Activated T-cell treated with anti-CD3 and anti-CD28 coated beads, Interleukin-2, amount 50 U/mL, for 72 hours (primary cell): ENCODE results near the gene DNMT3A. TPM values are rescaled to one million over a fixed set of nuclear protein-coding genes. Genes with fewer than 3 reads are reported as not detected.

Experiments used
- ATAC-seq, 2 donors: fragments of 150-1000 bp; cut with Tn5 transposase; replicated peaks in 1 of 2; 2 replicates each; pipeline ENCODE4 v1.10.0; 2021; ENCODE audit warnings: moderate library complexity in 2 of 2, mild to moderate bottlenecking in 1 of 2
- DNase-seq, 2 donors: peaks; one replicate each; pipeline ENCODE4 v3.0.0; 2021 to 2022; ENCODE audit warnings: mixed read lengths in 1 of 2
- H3K27ac Mint-ChIP-seq: one replicate; pipeline ENCODE4 v1.8.0; 2022; ENCODE audit warnings: mild to moderate bottlenecking, moderate library complexity, mixed read lengths
- H3K27me3 Mint-ChIP-seq: one replicate; pipeline ENCODE4 v1.8.0; 2022; ENCODE audit warnings: low read depth, mixed read lengths
- H3K36me3 Mint-ChIP-seq, 2 donors: one replicate each; pipeline ENCODE4 v1.8.0; 2022; ENCODE audit warnings: mixed read lengths in 2 of 2, mild to moderate bottlenecking in 1 of 2; ENCODE audit not compliant: insufficient read depth in 2 of 2
- H3K4me1 Mint-ChIP-seq: one replicate; pipeline ENCODE4 v1.8.0; 2022; ENCODE audit warnings: low read depth, mixed read lengths
- H3K4me3 Mint-ChIP-seq, 2 donors: one replicate each; pipeline ENCODE4 v1.8.0; 2022; ENCODE audit warnings: mild to moderate bottlenecking in 2 of 2, mixed read lengths in 2 of 2, moderate library complexity in 2 of 2
- H3K9me3 Mint-ChIP-seq, 2 donors: one replicate each; pipeline ENCODE4 v1.8.0; 2022; ENCODE audit warnings: mixed read lengths in 2 of 2
- total RNA-seq, 2 donors: library from RNA; stranded (reverse); gene quantifications; one replicate each; pipeline ENCODE4 v1.2.3, GENCODE V29; 2022

Gene DNMT3A
- total RNA-seq, 2 donors from 2014 or later = 90.2 to 108 TPM

DNA sequence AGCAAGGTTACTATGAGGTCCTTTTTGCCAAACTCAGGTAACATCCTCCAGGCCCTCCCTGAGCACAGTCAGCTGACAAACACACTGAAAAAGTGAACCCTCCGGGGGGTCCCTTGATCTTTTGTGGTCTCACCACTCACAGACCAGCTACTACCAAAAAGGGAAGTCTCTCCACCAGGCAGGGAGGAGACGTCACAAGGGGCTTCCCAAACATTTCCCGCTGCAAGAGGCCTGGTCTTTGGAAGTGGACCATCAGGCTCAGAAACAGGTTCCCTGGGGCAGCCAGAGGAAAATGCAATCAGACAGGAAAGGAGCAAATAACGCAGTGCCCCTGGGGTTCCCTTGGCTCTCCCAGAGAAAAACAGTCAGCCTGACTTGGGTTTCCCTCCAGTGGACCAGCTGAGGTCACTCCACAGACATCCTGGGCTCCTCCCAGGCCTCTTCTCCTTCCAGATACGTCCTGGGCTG, 134.6 kb downstream of the DNMT3A start:
- Mint-ChIP-seq H3K4me1 (peaks cover 37% of the 10 kb centered on the region), H3K4me3 (peak overlapping the region in 1 of 2 donors; percentile 21), H3K9me3 (no peaks in the 10 kb centered on the region), H3K27me3 (no peaks in the 10 kb centered on the region), H3K36me3 (no peaks in the 10 kb centered on the region), H3K27ac (no peak overlapping the region)
- ATAC-seq (no peak), DNase-seq (no peak)

DNA sequence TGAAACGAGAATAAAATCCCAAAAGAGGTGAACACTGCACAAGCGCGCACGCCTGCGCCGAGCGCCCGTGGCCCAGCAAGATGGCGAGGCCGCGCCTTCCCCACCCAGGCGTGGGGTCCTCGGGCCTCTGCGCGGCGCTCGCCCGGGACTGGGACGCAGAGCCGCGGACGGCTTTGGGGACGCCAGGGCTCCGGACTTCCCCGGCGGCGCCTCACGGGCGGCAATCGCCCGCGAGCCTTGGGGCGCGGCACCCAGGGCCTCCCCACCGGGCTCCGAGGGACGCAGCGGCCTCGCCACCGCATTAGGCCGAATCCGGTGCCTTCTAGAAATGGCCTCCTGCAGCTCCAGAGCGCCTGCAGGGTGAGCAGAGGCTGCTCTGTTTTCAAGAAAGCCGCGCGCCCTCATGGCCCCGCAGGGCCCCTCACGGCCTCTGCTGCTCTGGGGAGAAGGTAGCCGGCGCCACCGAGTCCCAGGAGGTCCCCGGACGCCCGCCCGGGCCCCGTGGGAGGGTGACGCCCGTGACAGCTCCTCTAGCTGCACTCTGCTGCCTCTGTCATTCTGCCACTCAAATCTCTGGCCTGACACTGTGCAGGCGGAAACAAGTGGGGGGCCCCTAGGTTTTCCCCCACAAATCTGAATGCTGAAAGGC, 137.4 kb downstream of the DNMT3A start:
- ATAC-seq (peak; percentile 38 to 71), DNase-seq (peak in 1 of 2 donors; percentile 26)
- Mint-ChIP-seq H3K27ac (no peak overlapping the region), H3K36me3 (no peaks in the 10 kb centered on the region), H3K9me3 (no peaks in the 10 kb centered on the region), H3K4me3 (no peak overlapping the region), H3K4me1 (peaks cover 23% of the 10 kb centered on the region), H3K27me3 (no peaks in the 10 kb centered on the region)

DNA sequence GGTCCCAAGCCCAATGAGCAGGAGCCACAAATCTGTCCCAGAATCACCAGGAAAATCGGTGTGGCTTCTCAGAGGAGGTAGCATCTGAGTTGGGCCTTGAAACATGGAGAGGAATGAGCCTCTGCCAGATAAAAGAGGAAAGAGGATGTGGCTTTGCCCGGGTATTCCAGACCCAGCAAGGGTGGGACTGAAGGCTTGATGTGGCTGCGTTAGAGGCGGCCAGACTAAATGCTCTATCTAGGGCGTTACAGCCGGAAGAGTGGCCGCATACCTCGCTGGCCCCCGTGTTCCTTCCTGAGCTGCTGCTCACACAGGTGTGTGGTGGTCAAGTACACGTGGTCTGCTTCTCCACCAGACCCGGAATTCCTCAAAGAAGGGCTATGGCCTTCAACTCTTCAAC, 139.4 kb downstream of the DNMT3A start:
- H3K4me3 Mint-ChIP-seq = no peak overlapping the region
- no peak for ATAC-seq
- no peaks in the 10 kb centered on the region for H3K36me3 Mint-ChIP-seq
- H3K4me1 Mint-ChIP-seq = peaks cover 16% of the 10 kb centered on the region
- no peaks in the 10 kb centered on the region for H3K9me3 Mint-ChIP-seq
- H3K27ac Mint-ChIP-seq = no peak overlapping the region
- DNase-seq = no peak
- H3K27me3 Mint-ChIP-seq = no peaks in the 10 kb centered on the region

DNA sequence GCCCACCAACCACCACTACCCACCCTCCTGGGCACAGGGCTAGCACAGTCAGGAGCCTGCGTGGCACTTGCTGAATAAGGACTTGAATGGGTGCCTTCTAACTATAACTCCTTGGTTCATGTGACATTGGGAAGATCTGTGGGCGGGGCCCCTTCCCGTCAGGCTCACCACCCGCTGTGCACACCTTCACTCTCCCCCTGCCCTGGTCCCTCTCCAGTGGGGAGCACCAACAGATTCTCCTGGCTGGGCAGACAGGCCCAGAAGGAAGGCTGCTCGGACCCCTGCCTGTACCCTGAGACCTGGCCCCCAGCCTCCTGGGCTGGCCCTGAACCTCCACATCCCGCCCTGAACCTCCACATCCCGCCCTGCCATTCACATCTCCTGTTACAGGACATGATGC, 139.9 kb downstream of the DNMT3A start:
- Mint-ChIP-seq H3K9me3 (no peaks in the 10 kb centered on the region), H3K27me3 (no peaks in the 10 kb centered on the region), H3K36me3 (no peaks in the 10 kb centered on the region), H3K4me3 (no peak overlapping the region), H3K4me1 (peaks cover 11% of the 10 kb centered on the region), H3K27ac (no peak overlapping the region)
- no peak for DNase-seq
- no peak for ATAC-seq

DNA sequence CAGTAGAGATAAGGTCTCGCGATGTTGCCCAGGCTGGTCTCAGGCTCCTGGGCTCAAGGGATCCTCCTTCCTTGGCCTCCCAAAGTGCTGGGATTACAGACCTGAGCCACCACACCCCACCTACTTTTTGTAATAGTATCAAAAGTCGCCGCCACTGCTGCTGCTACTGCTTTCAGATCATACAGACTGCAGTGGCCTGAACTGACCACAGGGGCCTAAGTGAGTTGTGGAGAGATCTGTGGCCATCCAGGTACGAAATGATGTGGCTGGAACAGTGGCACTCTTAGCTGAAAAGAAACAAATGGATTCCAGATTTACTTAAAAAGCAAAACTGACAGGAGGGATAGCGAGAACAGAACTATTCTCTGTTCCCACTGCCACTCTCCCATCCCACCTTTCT, 140.5 kb downstream of the DNMT3A start:
- Mint-ChIP-seq H3K27me3 (no peaks in the 10 kb centered on the region), H3K36me3 (no peaks in the 10 kb centered on the region), H3K9me3 (no peaks in the 10 kb centered on the region), H3K4me3 (no peak overlapping the region), H3K27ac (no peak overlapping the region), H3K4me1 (peaks cover 10% of the 10 kb centered on the region)
- no peak for ATAC-seq
- no peak for DNase-seq

DNA sequence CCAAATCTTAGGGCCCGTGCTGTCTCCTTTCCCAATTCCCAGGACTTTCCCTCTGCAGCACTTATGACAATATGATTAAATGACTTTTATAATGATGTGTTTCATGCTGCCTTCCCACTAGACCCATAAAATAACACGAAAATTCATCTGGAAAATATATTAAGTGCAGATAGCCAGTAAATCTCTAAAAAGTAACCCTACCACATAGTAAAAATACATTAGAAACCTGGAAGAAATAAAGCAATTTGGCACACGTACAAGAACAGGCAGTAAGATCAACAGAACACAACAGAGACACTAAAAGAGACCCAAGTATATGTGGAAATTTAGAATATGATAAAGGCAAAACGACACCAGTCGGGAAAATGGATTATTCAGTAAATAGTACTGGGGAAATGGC, 143.1 kb downstream of the DNMT3A start:
- Mint-ChIP-seq H3K9me3 (no peaks in the 10 kb centered on the region), H3K4me1 (peaks cover 13% of the 10 kb centered on the region), H3K27ac (no peak overlapping the region), H3K4me3 (no peak overlapping the region), H3K27me3 (no peaks in the 10 kb centered on the region), H3K36me3 (no peaks in the 10 kb centered on the region)
- ATAC-seq (no peak), DNase-seq (no peak)

DNA sequence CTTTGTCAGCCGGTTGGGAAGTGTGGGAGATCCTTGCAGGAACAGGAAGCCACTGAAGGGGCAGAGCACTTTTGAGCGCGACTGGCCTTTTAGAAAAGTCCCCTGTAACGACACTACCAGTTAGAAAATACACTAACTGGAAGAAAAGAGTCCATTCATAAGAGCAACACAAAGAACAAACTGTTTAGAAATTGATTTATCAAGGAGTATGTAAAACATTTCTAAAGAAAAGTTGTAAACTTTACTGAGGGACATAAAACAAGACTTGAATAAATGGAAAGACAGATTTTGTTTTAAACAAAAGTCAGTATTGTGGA, 143.6 kb downstream of the DNMT3A start:
- Mint-ChIP-seq H3K4me3 (no peak overlapping the region), H3K36me3 (no peaks in the 10 kb centered on the region), H3K27me3 (no peaks in the 10 kb centered on the region), H3K9me3 (no peaks in the 10 kb centered on the region), H3K27ac (no peak overlapping the region), H3K4me1 (peaks cover 13% of the 10 kb centered on the region)
- no peak for DNase-seq
- no peak for ATAC-seq

DNA sequence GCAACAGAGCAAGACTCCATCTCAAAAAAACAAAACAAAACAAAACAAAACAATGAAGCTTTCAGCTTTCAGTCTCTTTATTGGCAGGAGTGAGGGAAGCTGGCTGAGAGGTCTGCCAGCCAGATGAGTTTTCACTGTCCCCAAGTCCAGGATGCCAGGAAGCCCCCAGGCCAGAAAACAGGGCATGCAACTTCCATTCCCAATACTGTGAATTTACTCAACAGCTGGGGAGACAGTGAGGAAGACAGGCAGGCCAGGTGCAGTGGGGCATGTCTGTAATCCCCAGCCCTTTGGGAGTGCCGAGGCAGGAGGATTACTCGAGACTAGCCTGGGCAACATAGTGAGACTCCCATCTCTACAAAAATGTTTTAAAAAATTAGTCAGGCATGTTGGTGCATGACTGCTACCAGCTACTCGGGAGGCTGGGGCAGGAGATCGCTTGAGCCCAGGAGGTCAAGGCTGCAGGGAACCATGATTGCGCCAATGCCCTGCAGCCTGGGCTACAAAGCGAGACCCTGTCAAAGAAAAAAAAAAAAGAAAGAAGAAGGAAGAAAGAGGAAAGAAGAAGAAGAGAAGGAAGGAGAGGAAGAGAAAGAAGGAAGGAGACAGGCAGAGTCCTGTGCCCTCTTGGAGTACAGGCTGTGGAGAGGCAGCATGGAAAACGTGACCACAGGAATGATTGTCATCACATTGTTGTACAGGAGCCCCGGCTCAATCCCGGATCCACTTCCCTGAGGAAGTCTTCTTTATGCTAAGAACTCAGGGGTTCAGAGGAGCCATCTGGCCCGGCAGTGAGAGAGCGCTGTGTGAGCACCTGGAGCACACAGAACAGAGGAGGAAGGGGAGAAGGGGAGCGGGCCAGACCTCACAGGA, 144.2 kb downstream of the DNMT3A start:
- Mint-ChIP-seq H3K4me3 (no peak overlapping the region), H3K9me3 (no peaks in the 10 kb centered on the region), H3K4me1 (peaks cover 13% of the 10 kb centered on the region), H3K36me3 (no peaks in the 10 kb centered on the region), H3K27me3 (no peaks in the 10 kb centered on the region), H3K27ac (no peak overlapping the region)
- ATAC-seq (no peak), DNase-seq (no peak)

DNA sequence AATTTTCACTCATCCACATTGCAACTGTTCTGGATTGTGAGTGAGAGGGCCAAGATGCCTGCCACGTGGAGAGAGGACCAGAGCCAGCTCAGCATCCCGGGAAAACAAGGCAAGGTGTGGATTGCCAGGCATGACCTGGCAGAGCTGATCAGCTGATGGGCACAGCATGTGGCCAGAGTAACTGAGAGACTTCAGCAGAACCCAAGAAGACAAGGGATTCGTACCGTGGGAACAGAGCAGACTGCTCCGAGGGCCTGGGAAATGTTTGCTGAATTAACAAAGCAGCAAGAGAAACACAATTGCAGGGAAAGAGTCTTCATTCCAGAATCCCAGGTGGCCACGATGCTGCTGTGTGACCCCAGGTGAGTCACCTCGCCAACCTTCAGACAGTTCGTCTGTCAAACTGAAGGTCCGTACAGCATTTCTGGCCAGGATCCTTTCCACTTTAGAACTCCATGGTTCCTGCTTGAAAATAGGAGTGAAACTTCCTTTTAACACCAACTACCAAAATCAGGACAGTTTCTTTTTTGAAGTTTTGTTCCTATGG, 147.1 kb downstream of the DNMT3A start:
- Mint-ChIP-seq H3K9me3 (no peaks in the 10 kb centered on the region), H3K4me1 (peaks cover 6% of the 10 kb centered on the region), H3K27ac (no peak overlapping the region), H3K27me3 (no peaks in the 10 kb centered on the region), H3K36me3 (no peaks in the 10 kb centered on the region), H3K4me3 (no peak overlapping the region)
- ATAC-seq (no peak), DNase-seq (no peak)

DNA sequence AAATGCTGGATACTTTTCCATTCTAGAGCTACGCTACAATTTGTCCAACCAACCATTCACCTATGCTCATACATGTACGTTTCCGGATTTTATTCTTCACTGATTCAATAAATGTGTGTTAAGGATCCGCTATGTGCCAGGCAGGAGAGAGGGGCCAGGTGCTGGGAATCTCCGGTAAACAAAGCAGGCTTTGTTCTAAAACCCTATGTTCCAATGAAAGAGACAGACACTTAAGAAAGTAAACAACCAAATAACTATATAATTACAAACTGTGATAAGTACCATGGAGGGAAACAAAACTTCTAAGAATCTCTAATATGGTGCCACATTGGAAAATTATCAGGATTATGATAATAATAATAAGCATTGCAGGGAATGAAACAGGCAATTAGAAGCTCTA, 151.2 kb downstream of the DNMT3A start:
- Mint-ChIP-seq H3K36me3 (no peaks in the 10 kb centered on the region), H3K27ac (peak overlapping the region; percentile 8), H3K4me1 (no peaks in the 10 kb centered on the region), H3K27me3 (peaks cover 5% of the 10 kb centered on the region), H3K4me3 (no peak overlapping the region), H3K9me3 (no peaks in the 10 kb centered on the region)
- DNase-seq (no peak), ATAC-seq (no peak)

DNA sequence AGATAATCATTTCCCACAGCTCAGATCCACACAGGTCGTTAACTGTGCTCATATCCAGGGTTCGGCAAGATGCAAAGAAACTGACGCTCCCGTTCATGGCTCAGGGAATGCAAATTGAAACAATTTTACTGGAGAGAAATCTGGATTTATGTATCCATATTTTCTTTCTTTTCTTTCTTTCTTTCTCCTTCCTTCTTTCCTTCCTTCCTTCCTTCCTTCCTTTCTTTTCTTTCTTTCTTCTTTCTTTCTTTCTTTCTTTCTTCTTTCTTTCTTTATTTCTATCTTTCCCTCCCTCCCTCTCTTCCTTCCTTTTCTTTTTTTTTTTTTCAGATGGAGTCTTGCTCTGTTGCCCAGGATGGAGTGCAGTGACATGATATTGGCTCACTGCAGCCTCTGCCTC, 153.3 kb downstream of the DNMT3A start:
- no peak overlapping the region for H3K4me3 Mint-ChIP-seq
- H3K27ac Mint-ChIP-seq = no peak overlapping the region
- H3K4me1 Mint-ChIP-seq = no peaks in the 10 kb centered on the region
- H3K27me3 Mint-ChIP-seq = peaks cover 5% of the 10 kb centered on the region
- no peaks in the 10 kb centered on the region for H3K36me3 Mint-ChIP-seq
- no peaks in the 10 kb centered on the region for H3K9me3 Mint-ChIP-seq
- no peak for DNase-seq
- no peak for ATAC-seq

DNA sequence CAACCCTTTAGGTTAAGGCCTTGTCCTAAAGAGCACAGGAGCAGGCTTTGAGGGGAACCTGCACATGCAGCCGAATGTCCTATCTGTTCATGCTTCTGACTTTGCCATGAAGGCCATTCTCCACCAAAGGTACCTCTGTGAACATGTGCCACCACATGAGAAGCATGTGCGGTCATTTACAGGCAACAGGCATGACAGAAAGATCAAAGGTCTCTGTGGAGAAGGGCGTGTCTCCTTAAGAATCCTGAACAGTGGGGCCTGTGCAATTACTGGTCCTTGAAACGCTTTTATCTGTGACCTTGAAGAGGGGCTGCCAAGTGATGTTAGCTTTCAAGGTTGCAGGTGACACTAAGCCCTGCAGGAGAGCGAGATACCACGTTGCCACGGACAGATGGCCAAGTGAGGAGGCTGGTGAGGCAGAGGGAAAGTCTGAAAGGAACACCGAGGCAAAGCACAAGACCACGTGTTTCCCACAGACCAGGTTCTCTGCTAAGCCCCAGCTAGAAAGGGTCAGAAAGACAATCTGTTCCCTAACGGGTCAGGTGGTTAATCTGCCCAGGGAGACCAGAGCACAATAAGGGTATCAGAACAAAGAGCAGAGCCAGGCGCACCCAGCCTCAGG, 153.9 kb downstream of the DNMT3A start:
- DNase-seq = no peak
- Mint-ChIP-seq H3K27me3 (peaks cover 5% of the 10 kb centered on the region), H3K4me1 (no peaks in the 10 kb centered on the region), H3K27ac (no peak overlapping the region), H3K4me3 (no peak overlapping the region), H3K36me3 (no peaks in the 10 kb centered on the region), H3K9me3 (no peaks in the 10 kb centered on the region)
- ATAC-seq = no peak

DNA sequence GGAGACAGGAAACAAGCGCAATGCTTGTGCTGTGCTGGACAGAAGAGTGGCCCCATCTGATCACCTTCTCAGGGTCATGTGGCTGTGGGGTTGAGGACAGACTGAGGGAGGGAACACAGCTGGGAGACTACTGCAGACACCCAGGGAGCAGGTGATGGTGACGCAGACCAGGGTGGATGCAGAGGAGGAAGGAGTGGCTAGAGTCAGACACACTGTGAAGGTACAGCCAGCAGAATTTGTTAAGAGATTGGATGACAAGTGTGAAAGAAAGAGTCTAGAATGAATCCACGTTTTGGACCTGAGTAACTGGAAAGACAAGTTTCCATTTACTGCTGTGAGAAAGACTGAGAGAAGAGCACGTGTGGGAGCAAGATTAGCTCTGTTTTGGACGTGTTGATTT, 157.5 kb downstream of the DNMT3A start:
- no peak overlapping the region for H3K4me3 Mint-ChIP-seq
- H3K9me3 Mint-ChIP-seq = no peaks in the 10 kb centered on the region
- ATAC-seq (no peak), DNase-seq (no peak)
- no peaks in the 10 kb centered on the region for H3K36me3 Mint-ChIP-seq
- H3K4me1 Mint-ChIP-seq = no peaks in the 10 kb centered on the region
- H3K27me3 Mint-ChIP-seq = peaks cover 5% of the 10 kb centered on the region
- H3K27ac Mint-ChIP-seq = no peak overlapping the region
